GM12801 (cell line): ENCODE data around the gene ANKHD1.

Experiments used
- TF ChIP-seq, protein P1 (sequence below): IDR thresholded peaks from one replicate; pipeline ENCODE4 v1.5.1; 2011; ENCODE audit warnings: control low read depth; ENCODE audit not compliant: insufficient read length; ENCODE audit errors: extremely low read depth

The ANKHD1 gene

DNA sequence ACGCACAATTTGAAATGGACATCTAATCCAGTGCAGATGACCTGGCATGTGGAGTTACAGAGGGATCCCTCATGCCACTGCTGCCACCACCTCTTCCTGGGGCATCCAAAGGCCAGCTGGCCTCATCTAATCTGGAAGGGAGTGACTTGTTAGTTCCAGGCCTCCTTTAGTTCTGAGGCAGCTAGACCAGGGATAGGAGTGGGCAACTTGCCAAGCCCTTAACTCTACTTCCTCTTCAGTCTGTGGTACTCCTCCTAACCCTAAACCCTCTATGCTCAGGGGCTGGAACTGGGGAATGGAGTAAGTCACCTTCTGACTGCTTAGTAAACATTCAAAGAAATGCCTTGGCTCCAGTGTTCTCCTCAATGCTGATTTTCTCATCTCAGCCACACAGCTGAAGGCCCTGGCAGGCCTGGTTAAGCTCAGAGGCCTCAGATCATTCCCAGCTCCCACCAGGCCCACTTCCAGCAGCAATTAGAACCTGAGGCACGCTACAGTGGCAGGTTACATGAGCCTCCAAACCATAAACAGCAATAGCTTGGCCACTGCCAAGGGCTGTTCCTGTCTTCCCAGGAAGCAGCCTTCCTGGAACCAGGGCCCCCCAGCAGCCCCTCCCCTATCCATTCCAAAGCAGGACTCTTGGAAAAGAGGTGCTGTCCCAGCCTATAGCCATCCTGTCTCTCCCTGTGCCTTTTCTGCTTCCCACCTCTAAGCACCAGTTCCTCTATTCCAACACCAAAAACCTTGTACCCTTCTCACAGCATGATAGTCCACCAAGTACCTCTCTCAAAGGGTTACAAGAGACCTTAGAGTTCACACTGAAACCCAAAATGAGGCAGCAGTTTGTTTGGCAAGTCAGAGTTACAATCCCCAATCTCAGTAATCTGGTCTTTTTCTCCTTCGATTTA lies 147.9 kb downstream of the ANKHD1 start:
- TF ChIP-seq, protein P1, sequence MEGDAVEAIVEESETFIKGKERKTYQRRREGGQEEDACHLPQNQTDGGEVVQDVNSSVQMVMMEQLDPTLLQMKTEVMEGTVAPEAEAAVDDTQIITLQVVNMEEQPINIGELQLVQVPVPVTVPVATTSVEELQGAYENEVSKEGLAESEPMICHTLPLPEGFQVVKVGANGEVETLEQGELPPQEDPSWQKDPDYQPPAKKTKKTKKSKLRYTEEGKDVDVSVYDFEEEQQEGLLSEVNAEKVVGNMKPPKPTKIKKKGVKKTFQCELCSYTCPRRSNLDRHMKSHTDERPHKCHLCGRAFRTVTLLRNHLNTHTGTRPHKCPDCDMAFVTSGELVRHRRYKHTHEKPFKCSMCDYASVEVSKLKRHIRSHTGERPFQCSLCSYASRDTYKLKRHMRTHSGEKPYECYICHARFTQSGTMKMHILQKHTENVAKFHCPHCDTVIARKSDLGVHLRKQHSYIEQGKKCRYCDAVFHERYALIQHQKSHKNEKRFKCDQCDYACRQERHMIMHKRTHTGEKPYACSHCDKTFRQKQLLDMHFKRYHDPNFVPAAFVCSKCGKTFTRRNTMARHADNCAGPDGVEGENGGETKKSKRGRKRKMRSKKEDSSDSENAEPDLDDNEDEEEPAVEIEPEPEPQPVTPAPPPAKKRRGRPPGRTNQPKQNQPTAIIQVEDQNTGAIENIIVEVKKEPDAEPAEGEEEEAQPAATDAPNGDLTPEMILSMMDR, result no peak

DNA sequence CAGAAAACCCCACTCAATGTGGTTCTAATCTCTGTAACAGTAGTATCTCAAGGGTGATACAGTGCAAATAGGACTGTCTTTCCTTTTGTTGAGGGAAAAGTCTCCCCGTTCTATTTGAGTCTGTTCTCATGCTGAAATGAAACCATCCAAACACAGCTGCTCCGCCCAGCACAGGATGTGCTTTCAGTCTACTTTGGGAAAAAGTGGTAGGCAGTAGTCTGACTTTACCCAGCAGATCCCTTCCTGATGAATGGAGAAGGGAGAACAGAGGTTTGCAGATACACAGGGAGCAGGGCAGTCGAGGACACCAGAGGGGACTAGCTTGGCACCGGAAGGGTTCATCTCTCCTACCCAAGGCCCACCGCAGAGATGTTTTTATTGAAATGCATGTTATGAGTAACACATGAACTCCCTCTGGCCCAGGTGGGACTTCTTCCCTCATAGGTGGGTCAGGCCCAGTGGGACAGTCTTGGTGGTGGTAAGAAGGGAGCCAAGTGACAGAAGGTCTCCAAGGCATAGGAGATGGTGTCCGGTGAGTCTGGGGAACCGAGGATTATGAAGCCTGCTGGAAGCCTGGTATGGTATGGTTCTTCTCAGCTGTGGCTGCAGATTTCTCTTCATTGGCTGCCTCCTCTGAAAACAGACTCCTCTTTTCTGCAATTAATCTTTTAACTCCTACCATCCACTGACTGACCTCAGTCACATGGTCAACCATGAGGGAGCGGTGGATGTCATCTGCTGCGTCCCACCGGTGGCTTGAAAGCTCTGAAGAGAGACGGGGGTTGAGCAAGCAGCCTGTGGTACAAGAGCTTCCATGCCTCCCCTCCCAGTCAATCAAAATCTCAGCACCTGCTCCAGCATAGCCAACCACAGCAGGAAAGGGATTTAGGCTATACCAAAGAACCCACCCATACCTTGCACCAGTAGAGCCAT lies 148.8 kb downstream of the ANKHD1 start:
- TF ChIP-seq, protein P1, result no peak

DNA sequence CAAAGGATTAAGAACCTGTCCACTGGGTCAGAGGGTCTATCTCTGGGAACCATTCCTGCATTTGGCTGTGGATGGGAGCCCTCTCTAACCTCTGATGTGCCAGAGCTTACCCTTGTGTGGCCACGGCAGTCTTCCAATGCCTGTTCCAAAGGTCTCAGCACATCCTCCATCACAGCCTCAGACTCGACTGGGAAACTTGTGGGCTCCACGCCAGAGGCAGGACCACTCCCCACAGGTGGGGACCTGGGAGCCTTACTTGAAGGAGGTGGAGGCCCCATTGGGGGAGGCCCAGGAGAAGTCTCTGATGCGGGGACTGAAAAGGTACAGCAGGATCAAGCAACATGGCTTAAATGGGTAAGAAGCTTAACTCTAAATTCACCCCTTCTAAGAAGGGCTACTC lies 150.2 kb downstream of the ANKHD1 start:
- TF ChIP-seq, protein P1, result no peak

DNA sequence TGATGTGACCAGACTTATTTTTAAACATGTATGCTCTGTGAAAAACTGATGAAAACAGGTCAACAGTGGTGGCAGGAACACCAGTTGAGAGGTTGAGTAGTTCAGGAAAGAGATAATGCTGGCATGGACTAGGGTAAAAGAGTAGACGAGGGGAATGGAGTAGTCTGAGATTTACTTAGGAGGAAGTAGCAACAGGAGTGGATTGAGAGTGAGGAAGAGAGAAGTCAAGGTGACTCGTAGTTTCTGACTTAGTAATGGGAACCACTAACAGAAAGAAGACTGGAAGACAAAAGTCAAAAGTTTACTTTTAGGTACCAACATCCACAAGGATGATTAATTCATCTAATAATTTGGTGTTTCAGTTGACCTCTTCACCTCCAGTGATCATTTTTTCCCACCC lies 152.0 kb downstream of the ANKHD1 start:
- TF ChIP-seq, protein P1, result no peak

DNA sequence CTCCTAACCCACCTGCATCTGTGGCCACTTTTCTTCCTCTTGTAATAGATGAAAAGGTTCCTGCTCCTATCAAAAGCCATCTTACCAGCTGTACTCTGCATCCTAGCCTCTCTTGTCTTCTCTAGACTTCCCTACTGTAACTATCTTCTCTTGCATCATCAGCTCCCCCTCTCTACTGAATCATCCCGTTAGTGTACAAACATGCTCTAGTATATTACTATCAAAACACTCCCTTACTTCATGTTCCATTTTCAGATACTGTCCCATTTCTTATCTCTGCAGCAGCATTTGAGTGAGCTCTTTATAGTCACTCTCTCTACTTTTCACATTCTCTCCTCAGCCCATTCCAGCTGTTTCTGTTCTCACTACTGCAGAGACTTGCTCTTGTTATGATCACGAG lies 152.8 kb downstream of the ANKHD1 start:
- TF ChIP-seq, protein P1, result no peak

DNA sequence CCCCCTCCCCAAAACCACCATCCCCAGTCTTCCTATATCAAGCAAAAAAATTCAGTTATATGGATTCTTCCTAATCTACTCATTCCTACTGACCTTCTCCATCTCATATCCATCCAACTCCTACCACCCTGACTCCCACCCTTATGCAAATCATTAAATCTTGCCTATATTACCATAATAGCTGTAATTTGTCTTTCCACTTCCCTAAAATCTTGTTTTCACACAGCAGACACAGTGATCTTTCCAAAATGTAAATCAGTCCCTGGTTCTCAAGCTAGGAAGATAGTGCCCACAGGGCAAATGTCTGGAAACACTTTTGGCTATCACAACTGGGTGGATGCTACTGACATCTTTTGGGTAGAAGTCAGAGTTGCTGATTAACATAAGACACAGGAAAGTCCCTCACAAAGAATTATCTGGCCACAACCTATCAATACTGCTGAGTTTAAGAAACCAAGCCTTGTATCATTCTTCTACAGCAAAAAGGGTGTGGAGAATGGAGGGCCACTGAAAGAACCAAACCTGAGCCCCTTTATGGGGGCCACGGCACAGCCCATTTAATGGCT lies 154.2 kb downstream of the ANKHD1 start:
- TF ChIP-seq, protein P1, result no peak

DNA sequence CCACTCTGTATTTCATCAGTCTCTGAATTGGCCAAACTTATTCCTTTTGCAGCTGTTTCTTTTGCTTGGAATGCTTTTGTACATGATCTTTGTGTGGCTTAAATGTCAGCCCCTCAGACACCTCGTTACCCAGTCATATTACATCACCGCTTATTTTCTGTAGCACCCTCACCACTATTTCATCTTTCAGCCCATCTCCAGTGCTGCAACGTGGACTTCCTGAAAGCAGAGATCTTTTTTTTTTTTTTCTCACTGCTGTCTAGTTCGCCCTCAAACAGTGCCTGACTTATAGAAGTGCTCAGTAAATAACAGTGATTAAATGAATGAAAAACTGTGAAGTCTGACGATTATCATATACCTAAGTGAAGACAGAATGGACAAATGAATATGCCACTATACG lies 154.8 kb downstream of the ANKHD1 start:
- TF ChIP-seq, protein P1, result no peak
